ENCODE measurements around the gene STK38. TPM values are rescaled to one million over a fixed set of nuclear protein-coding genes. Genes with fewer than 3 reads are reported as not detected.

Gene STK38
- total and polyA plus RNA-seq, 2 of the 8 experiments (the other 6 are each of a cell fraction or from before 2014, with no cell fraction given), result 8.1 to 19.8 TPM

- Histone ChIP-seq H4K91ac (replicated peaks; ENCODE audit: insufficient read length, low read length) (no peak overlapping the region), H3K4me3 (ENCODE audit: extremely low read depth in 1 of 4, insufficient read depth in 2 of 4, low read depth in 3 of 4, low read length in 4 of 4) (no peak overlapping the region), H3K9me3 (ENCODE audit: insufficient read depth in 2 of 2, low read depth in 1 of 2, low read length in 1 of 2) (no peaks in the 10 kb centered on the region), H3K79me2 (ENCODE audit: control insufficient read depth in 1 of 2, insufficient read depth in 2 of 2, low read length in 2 of 2) (peaks cover 0 to 30% of the 10 kb centered on the region in 2 experiments; a peak in 2 of 4 replicates), H3K23ac (ENCODE audit: insufficient read length) (no peak overlapping the region), H3K79me1 (ENCODE audit: low read depth, low read length) (peaks cover 6% of the 10 kb centered on the region), H3K14ac (ENCODE audit: insufficient read length) (no peak overlapping the region), H2AFZ (ENCODE audit: low read length) (no peak overlapping the region), H4K5ac (ENCODE audit: insufficient read length, low read depth, low read length) (no peak overlapping the region), H3K36me3 (ENCODE audit: control insufficient read depth in 2 of 4, insufficient read depth in 4 of 4, low read length in 3 of 4) (peaks cover 0 to 36% (median 13%) of the 10 kb centered on the region in 4 experiments; a peak in 7 of 8 replicates), H2BK120ac (replicated peaks; ENCODE audit: low read depth, low read length) (no peak overlapping the region), H2BK12ac (ENCODE audit: low read depth, low read length) (no peak overlapping the region), H2BK15ac (ENCODE audit: low read length) (no peak overlapping the region), H3K27ac (ENCODE audit: low read depth, low read length) (no peak overlapping the region), H2BK5ac (ENCODE audit: low read depth, low read length) (no peak overlapping the region), H3K23me2 (ENCODE audit: low read depth, low read length) (no peaks in the 10 kb centered on the region), H4K8ac (ENCODE audit: extremely low read depth, insufficient read depth, low read length) (no peak overlapping the region), H2BK20ac (ENCODE audit: low read length) (no peak overlapping the region), H3K4ac (replicated peaks; ENCODE audit: insufficient read length, low read depth, low read length) (no peak overlapping the region), H3K56ac (replicated peaks; ENCODE audit: insufficient read length, low read depth, low read length) (no peak overlapping the region), H4K20me1 (replicated peaks in 1 of 2; ENCODE audit: control insufficient read depth in 1 of 2, insufficient read depth in 2 of 2, low read length in 2 of 2) (no peaks in the 10 kb centered on the region), H3K27me3 (replicated peaks in 1 of 4; ENCODE audit: control insufficient read depth in 3 of 4, extremely low read depth in 1 of 4, insufficient read depth in 3 of 4, low read length in 3 of 4) (no peaks in the 10 kb centered on the region), H3K4me2 (ENCODE audit: insufficient read depth in 1 of 2, low read depth in 2 of 2, low read length in 2 of 2) (no peak overlapping the region), H3K4me1 (replicated peaks in 1 of 4; ENCODE audit: control insufficient read depth in 3 of 4, insufficient read depth in 4 of 4, low read length in 3 of 4) (no peaks in the 10 kb centered on the region), H3K9ac (replicated peaks in 1 of 4; ENCODE audit: extremely low read depth in 1 of 4, low read depth in 3 of 4, low read length in 3 of 4) (no peak overlapping the region), H2AK5ac (ENCODE audit: low read depth, low read length) (no peak overlapping the region), H3K18ac (ENCODE audit: extremely low read depth, low read length) (no peak overlapping the region)
- DNase-seq (ENCODE audit: low read depth in 1 of 2, low spot score in 2 of 2) (no peak), FAIRE-seq (no peak)
- CTCF ChIA-PET (ENCODE audit: partially characterized antibody), result interaction anchor here (0.6 to 0.7 kb wide), 3 partner anchors 9 to 311 kb away, joined by 3 read pairs; no protein-coding TSS in a partner anchor
- TF ChIP-seq SUZ12 (IDR thresholded peaks at IDR 0.05; ENCODE audit: low read length), result no peak
- no peak for TF ChIP-seq TEAD4 (IDR thresholded peaks at IDR 0.05; ENCODE audit: low read depth, low read length)
- TF ChIP-seq USF2 (IDR thresholded peaks at IDR 0.05; ENCODE audit: low read length), result no peak
- POLR2A ChIA-PET (ENCODE audit: partially characterized antibody), result no interaction called here
- 91% methylated on average over 4 of the region's 4 CpGs; no CpG with 5 or more reads in 1 of the 2 experiments for WGBS, 2 experiments (ENCODE audit: extremely low coverage in 1 of 2, insufficient coverage in 1 of 2, insufficient read length in 1 of 2, insufficient replicate concordance in 2 of 2, low coverage in 1 of 2, low lambda C conversion rate in 2 of 2, missing lambda C conversion rate in 1 of 2)
Observed at GRCh38 chr6:36539814-36540568, 7.3 kb downstream of the STK38 start.

Measured in H1 (cell line).